ENCODE data around the gene CIT.

Gene CIT

DNA sequence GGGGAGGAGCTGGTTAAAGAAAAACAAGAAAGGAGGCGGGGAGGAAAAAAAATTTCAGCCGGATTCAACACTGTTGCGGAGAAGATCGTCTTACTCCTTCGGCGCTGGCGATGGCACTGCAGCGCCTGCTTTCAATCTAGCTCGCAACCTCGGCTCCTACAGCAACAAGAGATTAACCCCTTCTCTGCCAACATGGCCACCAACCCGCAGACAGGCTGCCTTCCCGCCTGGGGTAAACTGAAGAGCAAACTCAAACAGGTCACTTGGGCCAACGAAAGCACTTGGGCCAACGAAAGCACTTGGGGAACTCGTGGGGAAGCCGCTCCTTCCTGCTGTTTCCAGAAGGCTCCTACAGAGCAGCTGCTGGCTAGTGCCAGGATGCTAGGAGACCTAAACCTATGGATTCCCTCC is 73.7 kb downstream of the CIT start:
- DNase-seq (ENCODE audit: low read depth, low spot score): no peak

DNA sequence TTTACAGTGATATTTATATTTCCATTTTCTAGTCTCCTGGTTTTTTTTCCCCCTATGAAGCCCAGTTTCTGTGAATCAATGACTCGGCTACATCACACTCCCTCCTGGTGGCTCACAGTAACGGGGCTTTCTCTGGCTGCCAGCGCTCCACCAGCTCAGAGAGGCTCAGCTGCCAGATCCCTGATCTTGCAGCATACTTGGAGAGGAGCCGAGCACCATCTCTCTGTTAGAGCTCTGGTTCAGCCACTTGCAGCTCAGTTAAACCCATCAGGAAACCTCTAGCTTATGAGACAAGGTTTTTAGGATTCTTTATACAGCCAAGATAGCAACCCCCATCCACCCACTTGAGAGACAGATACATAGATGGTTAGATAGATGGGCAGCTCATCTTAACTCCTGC is 74.6 kb downstream of the CIT start:
- no peak for DNase-seq (ENCODE audit: low read depth, low spot score)

DNA sequence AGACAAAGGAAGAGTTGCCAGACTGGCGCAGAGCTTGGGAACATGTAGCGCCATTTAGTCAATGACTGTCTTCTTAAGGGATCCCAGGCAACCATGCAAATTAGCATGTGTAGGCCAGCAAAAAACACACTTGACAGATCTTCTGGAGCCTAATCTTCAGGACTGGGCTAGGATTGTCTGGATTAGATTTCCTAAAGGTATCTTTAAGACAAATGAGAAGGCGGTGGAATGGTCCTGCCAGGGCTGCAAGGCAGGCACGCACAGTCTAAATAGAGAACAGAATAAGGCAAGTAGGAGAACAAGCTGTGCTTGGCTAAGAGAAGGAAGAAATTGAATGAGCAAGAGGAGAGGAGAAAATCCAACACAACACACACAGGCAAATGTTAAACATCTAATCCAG is 80.0 kb downstream of the CIT start:
- DNase-seq (ENCODE audit: low read depth, low spot score): no peak

DNA sequence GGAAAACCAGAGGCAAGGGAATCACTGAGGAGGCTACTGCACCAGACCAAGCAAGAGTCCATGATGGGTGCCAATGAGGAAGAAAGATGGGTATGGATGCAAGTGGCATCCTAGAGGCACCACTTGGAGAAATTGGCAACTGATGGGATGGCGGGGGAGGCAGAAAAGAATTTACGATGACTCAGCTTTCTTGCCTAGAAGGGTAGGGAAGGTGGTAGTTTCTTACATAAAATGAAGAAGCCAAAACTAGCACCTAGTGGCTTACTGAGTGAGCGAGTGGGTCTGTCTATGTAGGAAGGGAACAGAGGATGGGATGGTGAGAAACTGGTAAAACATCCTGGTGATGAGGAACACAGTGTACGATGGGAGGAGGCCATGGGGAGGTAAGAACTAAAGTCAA is 80.8 kb downstream of the CIT start:
- DNase-seq (ENCODE audit: low read depth, low spot score): no peak

DNA sequence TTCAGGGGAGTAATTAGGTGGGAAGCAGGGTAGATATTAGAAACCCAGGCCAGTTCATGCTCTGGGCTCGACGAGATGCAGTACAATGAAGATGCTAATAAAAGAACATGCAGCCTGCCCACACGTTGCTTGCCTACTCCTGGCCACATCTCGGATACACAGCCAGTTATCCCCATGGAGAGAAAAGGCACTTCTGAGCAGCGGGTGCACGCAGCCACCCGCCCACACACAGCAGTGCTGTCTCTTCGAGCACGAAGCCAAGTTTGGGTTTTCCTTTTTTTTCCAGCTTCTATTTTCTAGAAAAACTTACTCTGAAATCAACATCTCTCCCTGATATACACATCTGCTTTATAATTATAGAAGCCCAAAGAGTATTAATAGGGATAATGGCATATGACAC is 85.7 kb downstream of the CIT start:
- DNase-seq (ENCODE audit: low read depth, low spot score): no peak

DNA sequence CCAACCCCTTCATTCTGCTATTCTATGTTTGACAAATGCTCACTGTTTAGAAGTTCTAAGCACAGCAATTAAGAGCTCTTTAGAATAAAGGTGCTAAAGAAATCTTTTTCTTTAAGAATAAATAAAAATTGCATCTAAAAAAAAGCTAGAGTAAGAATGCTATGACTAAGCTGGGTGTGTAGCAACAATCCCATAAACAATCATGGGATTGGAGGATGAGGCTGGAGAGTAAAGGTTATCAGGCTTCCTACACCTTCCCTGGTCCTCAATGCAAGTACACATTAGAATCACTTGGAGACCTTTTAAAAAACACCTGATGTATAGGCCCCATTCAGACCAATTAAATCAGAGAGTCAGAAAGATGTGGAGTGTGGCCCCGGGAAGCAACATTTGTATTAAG is 88.3 kb downstream of the CIT start:
- DNase-seq (ENCODE audit: low read depth, low spot score): no peak

DNA sequence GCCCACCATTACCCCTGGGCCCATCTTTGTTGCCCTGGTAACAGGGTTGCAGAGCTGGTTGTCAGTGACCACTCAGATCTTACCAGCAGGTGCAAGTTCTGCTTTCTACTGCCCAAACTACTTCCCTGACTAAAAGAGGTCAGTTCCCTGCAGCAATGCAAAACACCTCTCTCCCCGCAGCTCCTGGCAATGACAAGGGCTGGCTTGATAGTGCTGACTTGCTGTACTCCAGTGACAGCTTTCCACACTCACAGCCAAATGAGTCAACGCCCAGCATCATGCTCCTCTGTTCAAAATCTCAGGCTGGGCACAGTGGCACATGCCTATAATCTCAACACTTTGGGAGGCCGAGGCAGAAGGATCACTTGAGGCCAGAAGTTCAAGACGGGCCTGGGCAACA is 90.6 kb downstream of the CIT start:
- DNase-seq (ENCODE audit: low read depth, low spot score): no peak

DNA sequence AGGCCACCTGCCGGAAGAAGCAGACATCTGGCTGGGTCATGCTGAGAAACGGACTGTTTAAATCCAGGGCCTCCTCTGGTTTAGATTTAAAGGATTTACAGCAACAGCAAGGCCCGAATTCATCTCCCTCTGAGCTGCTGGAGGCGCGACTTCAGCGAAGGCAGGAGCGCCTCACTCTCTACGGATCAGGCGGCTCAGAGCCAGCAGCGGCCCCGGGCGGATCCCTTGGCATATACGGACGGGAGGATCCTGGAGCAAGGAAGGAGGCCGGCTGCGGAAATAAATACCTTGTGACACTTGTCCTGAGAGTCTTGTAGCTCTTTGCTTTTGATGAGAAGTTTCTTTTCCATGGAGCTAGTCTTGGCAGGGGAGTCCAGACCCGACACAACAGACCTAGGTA is 92.4 kb downstream of the CIT start:
- DNase-seq (ENCODE audit: low read depth, low spot score): no peak

DNA sequence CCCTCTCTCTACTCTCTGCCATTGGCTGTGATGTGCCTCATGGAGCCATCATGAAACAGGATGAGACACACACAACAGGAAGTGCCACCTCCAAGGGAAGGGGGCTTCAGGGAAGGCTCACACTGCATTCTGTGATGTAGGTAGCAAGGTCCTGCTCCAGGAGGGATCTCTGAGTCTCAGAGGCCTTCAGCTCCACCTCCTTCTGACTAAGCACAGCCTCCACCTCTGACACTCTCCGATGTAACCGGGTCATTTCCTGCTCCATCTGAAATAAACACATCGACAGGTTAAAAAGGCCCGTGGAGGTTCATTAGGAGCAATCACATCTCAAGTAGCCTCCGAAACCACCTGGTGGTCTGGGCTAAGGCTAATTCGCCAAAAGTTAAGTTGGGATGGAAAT is 93.3 kb downstream of the CIT start:
- DNase-seq (ENCODE audit: low read depth, low spot score): no peak

DNA sequence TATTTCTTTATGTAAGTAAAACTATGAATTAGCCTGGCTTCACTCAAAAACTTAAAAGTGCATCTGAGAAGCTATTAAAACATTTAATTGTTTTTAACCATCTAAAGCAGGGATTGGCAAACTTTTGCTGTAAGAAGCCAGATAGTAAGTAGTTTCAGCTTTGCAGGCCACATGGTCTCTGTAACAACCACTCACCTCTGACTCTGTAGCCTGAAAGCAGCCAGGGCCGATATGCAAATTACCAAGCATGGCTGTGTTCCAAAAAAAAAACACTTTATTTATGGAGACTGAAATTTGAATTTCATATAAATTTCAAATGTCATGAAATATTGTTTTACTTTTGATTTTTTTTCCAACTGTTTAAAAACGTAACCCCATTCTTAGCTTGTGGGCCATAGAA is 95.3 kb downstream of the CIT start:
- no peak for DNase-seq (ENCODE audit: low read depth, low spot score)

DNA sequence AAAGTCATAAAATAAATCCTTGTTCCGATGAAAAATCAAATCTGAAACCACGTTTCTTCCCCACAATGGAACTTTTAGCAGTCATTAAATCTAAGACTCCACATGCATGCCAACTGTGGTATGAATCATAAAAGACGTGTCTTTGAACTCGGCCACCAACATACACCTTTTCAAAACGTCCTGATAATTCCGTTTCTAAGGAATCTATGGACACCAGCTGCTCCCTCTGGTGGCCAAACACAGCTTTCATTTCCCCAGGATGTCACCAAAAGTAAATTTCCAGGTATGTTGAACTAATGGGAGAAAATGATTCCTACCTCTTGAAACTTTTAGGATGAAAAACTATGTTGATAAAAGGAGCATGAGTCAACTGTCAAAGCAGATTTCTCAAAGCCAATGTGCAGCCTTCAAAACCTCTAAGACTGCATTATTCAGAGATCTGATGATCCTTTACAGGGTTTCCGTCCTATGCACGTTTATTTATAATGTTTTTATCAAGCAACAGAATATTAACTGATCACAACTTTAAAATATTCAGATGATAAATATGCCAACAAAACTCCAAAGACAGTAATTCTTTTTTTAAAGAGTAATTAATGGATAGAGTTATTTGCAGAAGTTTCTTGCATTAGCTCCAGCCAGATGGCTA is 96.2 kb downstream of the CIT start:
- DNase-seq (ENCODE audit: low read depth, low spot score): no peak

DNA sequence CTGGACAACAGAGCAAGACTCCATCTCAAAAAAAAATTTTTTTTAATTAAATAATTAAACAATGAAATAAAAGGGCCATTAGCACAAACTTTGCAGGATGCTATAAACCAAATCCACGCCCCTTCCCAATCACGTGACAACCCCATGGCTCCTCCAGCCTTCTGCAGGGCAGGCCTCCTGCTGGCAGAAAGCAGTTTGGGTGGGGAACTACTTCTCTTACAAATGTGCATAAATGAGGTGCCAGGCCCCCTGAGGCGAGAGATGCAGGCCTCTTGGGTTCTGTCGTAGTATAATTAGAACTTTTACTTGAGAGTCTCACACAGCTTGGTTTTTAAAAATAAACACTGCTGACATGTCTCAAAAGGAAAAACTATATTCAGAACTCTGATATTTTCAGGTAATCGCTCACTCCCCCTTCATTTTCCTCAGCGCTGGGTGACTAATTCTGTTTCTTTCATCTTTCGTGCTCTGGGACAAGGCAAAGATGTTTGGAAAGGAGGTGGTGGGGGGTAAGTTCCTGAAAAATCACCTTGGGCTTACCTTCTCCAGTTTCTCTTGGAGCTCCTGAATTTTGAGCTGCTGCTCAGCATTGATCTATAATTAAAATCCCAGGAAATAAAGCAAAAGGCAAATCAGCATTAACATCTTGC is 101.7 kb downstream of the CIT start:
- DNase-seq (ENCODE audit: low read depth, low spot score): no peak

DNA sequence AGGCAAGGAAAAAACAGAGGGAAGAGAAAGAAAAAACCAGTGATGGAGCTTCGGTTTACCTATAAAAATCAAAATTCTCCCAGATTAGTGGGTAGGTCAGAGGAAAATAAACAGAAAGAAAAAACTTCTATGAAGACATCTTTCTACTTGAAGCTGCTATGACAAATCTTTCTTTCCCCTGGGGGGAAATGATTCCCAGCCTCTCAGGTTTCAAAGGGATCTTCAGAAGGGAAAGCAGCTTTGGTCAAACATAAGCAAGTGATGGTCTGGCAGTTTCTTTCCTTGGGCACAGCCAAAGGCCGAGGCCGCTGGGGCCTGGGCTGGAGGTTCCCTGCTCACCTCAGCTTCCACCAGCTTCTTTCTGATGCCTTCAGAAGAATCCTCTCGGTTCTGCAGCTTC is 104.7 kb downstream of the CIT start:
- DNase-seq (ENCODE audit: low read depth, low spot score): no peak

DNA sequence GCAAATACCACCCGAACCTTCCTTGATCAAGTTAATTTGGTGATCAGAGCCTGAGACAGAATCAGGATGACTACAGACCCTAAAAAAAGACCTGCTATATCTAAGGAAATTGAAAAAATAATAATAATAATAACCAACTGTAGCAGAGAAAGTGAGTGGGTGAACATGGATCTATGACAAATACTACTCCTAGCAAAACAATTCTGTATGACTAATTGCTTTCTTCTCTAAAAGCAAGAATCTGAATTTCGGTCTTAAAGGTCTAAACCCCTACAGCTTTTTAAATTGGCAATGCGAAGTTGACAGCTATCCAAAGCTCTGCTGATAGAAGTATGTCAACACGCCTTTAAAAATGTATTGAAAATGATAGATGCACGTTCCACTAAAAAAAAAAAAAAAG is 107.0 kb downstream of the CIT start:
- no peak for DNase-seq (ENCODE audit: low read depth, low spot score)

DNA sequence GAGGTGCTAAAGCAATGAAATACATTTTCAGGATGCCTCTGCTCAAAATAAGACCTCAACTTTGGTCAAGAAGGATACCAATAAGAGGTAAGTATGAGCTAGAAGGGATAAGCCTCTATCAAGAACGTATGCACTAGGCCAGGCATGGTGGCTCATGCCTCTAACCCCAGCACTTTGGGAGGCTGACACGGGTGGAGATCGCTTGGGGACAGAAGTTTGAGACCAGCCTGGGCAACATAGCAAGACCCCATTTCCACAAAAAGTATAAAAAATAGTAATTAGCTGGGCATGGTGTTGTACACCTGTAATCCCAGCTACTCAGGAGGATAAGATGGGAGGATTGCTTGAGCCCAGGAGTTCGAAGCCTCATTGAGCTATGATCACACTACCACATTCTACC is 114.5 kb downstream of the CIT start:
- DNase-seq (ENCODE audit: low read depth, low spot score): no peak

DNA sequence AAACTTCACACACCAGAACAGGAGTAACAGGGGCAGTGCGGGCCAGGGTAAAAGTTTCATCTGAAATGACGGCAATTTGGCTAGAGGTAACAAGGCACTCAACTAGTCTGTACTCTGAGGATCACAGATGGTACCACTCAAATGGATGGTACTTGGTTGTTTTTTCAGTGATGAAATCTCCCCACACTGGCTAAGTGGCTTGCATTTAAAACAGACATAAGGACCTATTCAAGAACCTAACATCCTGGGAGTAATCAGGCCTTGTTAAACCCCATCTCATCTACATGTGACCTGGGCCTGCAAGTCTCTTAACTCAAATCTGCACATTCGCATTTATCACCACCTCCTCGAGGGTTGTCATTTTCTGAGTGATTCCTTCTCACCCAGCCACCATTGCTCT is 118.4 kb downstream of the CIT start:
- DNase-seq (ENCODE audit: low read depth, low spot score): no peak

DNA sequence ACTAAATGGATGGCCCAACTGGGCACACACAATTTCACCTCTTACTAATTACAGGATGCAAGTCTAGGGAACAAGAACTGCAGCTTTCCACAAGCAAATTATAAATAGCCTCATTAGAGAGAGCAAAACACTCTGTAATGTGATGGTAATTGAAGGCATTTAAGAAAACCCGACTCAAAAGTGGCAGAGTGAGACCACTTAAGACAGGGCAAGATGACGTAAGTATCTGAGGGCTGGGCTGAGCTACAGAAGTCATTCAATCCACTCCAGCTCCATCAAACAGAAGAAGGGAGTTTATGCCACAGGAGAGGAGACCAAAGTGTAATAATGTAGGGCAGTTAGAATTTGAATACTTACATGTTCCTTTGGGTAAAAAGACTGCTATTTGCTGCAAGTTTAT is 118.9 kb downstream of the CIT start:
- DNase-seq (ENCODE audit: low read depth, low spot score): no peak

DNA sequence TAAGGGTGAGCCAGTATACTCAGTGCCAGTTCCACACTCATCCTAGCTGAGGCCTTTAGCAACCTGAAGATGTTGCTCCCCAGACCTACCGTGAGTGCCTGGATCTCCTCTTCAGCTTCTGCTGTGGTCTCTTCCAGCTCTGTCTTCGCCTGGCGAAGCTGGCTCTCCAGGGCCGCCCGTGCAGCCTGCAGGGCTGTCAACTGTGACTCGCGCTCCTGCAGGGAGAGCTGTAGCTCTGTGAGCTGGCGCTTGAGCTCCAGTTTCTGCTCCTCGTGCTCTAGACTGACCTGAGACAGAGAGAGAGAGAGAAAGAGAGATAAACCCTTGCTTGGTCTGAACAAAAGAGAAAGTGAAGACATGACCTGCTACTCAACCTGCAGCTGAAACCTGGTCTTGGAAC is 125.2 kb downstream of the CIT start:
- DNase-seq (ENCODE audit: low read depth, low spot score): no peak

DNA sequence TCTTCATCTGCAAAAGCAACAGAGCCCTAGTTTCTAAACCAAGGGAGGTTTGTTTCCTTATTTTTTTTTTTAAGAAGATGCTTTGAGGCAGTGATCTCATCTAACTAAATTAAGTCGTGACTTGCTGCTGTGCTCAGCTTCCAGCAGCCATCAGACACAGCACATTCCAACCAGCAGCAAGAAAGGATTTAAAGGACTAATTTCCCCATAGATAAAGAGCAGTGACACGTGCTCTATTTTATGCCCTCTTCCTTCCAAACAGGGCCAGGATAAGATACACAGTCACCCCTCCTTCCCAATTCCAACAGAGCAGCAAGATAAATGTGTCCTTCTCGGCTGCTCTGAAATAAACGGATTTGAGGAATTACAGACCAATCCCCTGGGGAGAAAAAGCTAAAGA is 127.5 kb downstream of the CIT start:
- no peak for DNase-seq (ENCODE audit: low read depth, low spot score)

DNA sequence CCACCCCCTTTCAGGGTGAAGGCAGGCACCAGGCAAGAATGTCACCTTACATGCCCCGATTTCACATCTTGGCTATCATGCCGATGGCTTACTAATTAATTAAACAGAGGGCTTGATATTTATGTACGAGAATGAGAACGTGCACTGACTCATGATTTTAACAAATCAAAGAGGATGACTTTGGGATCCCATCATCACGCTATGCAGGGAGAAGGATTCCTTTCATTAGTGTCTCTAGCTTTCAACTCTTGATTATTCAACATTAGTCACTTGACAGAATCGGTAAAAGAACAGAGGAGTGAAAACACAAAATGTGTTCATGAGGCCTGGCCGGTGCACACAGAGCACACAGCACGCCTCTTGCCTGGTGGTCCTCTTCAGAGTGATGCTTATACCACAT is 128.6 kb downstream of the CIT start:
- no peak for DNase-seq (ENCODE audit: low read depth, low spot score)

DNA sequence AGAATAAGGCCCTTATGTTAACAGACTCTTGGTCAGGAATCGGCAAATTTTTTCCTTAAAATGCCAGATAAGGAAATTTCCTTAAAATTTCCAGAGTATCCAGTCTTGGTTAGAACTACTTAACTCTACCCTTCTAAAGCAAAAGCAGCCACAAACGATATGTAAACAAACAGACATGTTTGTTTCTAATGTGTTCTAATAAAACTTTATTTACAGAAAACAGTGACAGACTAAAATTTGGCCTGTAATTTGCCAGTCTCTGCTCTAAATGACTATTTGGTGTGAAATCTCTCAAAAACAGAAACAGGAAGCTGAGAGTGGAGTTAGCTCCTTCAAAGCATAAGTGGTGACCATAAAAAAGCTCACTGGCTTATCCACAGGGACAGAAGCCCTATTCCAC is 131.0 kb downstream of the CIT start:
- DNase-seq (ENCODE audit: low read depth, low spot score): no peak

DNA sequence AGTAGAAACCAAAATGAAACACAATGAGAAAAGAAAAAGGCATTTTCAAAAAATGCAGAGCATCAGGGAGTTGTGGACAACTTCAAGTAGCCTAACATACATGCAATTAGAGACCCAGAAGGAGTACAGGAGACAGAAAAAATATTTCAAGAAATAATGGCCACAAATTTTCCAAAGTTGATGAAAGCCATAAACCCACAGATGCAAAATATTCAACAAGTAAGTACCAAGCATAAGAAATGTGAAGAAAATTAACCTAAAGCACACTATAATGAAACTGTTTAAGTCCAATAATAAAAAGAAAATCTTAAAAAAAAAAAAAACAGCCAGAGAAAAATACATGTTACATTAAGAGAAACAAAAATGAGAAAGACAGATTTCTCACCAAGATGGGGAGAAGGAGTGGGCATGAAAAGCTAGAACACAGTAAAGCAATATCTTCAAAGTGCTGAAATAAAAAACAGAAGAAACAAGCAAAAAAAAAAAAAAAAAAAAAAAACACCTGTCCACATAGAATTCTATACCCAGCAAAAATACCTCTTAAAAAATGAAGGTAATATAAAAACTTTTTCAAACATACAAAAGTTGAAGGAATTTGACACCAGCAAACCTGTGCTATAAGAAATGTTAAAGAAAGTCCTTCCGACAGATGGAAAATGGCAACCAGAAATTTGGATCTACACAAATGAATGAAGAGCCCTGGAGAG is 132.1 kb downstream of the CIT start:
- DNase-seq (ENCODE audit: low read depth, low spot score): no peak

DNA sequence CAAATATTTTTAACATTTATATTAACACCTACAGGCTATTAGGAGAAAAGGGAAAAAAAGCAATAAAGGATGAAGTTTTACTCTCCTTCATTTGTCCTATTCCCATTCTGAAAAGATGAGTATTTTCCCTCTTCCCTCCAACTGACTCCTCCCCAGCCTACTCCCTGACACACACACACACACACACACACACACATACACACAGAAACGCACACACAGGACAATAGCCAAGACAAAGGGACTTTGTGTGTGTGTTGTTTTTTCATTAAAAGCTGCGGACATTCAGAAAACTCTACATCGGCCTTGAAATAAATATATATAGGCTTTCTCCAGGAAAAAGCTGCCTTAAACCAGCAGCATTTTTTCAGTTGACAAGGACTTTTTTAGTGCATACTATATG is 134.4 kb downstream of the CIT start:
- no peak for DNase-seq (ENCODE audit: low read depth, low spot score)
